NCI-H2081 (cell line): Measurements from ENCODE around the gene HIPK2.
A peak's percentile ranks its signal among the peaks of the same experiment; 100 is the strongest.
"Not testable (repeated sequence)": the region's sequence is repeated elsewhere in the genome, so short reads cannot be mapped to it uniquely, and the experiment has no call there.

ENCODE experiments used
- DNase-seq, 2 experiments: peaks; one replicate each; lab custom pipeline; 2025; lab: John Stamatoyannopoulos, UW

HIPK2 gene

DNA sequence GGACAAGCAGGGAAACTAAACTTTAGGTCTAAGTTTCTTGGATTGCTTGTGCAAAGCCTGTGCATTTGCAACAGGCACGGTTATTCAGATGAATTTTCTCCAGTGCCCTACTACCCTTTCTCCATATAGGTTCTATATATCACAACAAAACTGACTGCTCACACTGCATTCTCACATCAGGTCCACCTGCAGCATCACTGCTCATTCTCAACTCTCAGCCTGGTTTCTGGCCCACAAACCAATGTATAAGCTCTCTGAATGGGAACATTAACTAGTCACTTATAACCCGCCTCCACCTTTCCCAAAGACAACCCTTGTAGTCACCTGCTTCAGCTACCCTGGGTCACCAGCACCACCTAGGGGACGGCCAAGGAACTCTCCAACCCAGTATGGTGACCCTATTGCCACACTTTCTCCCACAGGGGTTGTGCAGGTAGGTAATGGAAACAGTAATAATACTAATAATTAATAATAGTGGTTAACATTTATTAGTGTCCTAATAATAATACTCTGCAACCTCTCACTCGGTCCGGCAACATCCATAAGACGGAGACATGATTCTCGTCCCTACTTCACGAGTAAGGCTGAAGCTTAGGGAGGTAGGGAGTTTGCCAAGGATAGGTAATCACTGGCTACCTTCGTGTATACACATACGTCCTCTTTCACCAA lies 157.0 kb downstream of the HIPK2 start:
- peak; percentile 32 to 48 for DNase-seq

- no peak for DNase-seq
These were observed 158.5 kb downstream of the HIPK2 start for GRCh38 chr7:139619367-139619657.

GRCh38 chr7:139618482-139619366 lies 159.1 kb downstream of the HIPK2 start:
- peak; percentile 29 to 34 for DNase-seq

GRCh38 chr7:139617074-139617473 lies 160.7 kb downstream of the HIPK2 start:
- DNase-seq, result no peak

DNA sequence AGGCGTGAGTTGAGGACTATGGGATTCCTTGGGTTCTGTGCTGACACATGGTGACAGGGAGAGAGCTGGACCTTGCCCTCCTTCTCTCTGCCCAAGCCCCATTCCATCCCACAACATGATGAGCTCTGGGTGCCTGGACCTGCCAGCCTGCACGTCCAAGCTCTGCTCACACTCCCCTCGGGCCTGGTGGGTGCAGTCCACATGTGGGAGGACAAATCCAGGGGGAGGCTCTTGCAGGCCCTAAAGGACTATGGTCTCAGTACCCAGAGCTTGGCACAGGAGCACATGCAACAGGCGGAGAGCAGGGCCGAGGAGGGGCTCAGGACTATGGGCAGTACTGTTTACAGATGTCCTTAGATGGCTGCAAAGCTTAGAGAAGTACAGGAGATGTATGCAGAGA lies 162.9 kb downstream of the HIPK2 start:
- DNase-seq, result no peak

DNA sequence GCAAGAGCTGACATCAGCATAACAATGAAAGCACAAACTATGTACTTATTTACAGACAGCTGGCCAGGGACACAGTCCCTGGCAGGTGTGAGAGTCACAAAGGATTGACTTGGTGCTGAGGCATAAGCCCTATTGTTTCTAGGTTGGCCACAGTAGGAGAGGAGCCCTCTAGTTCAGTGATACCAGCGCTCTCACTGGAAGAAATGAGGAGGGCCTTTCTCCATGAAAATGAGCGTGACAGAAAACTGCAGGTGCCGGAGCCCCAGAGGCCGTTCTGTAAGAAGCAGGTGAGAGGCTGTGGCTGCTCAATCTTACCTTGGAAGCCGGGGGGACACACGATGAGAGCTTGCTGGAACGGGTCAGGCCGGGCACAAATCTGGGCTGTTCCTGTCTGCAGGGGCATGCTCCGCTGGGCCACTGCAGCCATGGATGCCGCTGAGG lies 163.8 kb downstream of the HIPK2 start:
- DNase-seq, result peak; percentile 61 to 83

GRCh38 chr7:139611556-139611955 lies 166.2 kb downstream of the HIPK2 start:
- not testable (repeated sequence) for DNase-seq

- DNase-seq, result no peak
These were observed 167.2 kb downstream of the HIPK2 start for GRCh38 chr7:139610595-139610994.

- DNase-seq, result no peak
These were observed 173.9 kb downstream of the HIPK2 start for GRCh38 chr7:139603896-139604295.

DNA sequence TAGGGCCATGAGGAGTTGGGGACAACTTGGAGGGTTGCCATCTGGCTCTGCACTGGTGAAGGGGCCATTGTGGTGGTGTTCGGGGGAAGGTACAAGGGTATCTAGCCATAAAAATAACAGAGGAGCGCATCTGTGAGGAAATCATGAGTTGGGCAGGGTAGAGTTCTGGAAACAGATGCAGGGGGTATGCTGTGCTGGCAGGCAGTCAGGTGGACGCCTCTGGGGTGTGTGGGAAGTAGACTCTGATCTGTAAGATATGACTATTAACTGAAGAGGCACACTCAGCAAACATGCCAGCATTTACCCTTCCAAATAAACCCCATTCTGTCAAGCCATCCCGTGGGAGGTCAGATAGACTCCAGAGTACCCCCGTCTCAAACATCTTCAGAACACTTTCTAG lies 174.5 kb downstream of the HIPK2 start:
- no peak for DNase-seq

DNA sequence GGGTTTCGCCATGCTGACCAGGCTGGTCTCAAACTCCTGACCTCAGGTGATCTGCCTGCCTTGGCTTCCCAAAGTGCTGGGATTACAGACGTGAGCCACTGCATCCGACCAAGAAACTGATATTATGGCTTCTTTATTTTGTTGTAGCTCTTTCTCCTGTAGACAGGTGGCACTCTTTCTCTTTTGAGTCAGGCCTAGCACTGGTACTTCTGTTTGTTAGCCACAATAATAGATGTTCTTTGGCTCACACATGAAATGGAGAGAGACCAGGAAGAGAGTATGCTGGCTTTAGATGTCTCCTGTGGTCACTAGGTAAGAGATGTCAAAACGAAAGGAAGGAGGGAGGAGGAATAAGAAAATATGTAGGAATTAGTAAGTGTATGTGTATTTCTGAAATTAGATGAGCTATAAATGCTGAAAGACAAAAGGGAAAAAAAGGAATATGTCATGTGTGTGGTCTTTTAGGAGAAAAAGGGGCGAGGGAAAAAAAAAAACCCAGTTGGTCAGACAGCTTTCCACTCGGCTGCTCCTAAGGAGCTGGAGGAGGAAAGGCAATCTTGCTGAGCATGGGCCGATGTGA lies 175.6 kb downstream of the HIPK2 start:
- DNase-seq, result peak; percentile 22 to 45

GRCh38 chr7:139601176-139601575 lies 176.6 kb downstream of the HIPK2 start:
- DNase-seq, result no peak

DNA sequence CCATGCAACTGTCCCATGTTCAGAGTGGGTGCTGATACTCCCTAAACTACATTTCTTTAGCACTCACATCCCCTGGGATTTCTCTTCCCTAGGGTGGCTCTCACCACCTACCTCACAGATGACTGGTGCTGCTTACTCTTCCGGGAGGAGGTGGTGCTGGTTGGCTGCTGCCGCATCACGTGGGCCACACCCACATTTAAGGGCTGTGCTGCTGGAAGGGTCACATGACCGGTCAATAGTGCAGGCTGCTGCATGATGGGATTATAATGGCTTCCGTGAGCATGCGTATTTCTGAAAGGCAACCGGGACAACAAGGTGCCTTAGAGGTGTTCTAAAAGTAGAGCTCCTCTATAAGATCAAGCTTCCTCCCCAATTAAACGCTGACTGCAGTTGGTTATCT lies 177.5 kb downstream of the HIPK2 start:
- DNase-seq, result no peak

DNA sequence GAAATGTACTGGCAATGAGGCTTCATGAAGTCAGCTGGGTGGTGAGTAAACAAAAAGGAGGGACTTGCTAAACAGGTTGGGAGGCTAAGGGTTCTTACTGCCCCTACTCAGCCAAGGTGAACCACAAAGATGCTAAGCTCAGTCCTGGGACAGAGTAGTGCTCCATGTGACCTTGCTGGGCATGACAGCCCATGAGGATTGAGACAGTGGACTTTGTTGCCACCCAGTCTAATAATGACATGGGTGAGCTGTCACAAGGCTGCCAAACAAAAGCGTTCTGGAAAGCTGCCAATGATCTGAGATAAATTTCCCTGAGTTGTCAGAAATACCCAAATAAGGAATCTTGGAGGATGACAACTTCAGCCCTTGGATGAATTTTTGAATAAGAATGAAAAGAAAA lies 179.2 kb downstream of the HIPK2 start:
- DNase-seq, result peak; percentile 20 to 73

- DNase-seq, result no peak
These were observed 180.8 kb downstream of the HIPK2 start for GRCh38 chr7:139597028-139597427.

- no peak for DNase-seq
These were observed 181.2 kb downstream of the HIPK2 start for GRCh38 chr7:139596626-139597025.

DNA sequence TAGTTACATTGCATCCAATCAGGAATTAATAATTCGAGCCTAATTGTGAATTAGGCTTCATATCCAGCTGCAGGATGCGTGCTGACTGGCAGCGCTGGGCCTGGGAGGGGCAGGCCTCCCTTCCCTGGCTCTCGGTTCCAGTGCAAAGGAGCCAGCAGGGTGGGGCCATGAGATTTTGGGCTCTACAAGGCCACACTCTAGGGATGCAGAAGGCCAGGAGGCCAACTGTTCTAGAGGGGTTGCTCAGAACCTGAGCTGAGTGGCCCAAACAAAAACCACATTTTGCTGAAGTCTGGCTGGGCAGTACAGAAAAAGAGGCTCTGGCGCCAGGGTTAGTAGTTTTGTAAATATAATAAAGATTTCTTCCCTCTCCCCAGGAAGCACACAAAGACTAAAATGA lies 182.0 kb downstream of the HIPK2 start:
- DNase-seq, result no peak

- DNase-seq, result no peak
These were observed 182.8 kb downstream of the HIPK2 start for GRCh38 chr7:139594911-139595476.

DNA sequence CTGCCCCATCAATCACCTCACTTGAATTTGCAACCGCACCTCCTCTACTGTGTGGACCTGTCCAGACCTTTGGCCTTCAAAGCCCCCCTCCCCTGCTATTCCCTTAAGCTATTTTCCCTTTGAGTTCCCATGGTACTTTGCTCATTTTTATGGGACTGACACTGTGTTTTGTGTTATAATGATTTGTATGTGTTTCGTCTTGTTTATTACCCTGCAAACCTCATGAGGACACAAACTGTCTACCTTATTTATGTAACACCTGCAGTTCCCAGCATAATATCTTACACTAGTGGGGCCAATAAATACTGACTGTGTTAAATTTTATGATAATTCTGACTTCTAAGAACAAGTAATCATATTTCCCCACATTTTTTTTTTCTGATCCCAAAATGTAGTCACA lies 183.7 kb downstream of the HIPK2 start:
- DNase-seq, result no peak

DNA sequence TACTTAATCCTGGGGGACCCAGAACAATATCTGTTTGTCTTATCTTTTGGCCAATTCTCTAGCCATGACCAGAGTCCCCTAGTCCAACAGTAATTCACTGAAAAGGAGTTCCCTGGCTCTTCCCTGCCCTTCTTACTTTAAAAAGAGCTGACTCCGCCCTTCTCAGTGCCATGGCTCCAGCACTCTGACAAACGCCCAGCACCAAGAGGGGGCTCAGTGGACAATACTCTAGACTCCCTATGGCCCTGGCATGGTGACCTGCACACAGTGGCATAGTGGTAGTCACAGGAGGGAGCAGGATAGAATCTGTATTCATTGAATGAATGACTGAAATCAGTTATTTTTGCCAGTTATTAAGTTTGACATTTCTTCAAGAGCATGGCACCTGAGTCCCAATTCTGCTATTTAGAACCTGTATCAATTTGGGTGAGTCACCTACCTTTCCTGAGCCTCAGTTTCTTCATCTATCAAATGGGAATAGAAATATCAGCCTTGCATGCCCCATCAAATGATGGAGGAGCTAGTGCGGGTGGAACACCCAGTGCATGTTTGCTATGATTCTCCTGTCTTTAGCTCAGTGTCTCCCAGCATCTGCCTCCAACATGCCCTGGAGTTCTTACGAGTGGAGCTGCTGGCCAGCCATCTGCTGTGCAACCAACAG lies 184.9 kb downstream of the HIPK2 start:
- DNase-seq, result no peak

DNA sequence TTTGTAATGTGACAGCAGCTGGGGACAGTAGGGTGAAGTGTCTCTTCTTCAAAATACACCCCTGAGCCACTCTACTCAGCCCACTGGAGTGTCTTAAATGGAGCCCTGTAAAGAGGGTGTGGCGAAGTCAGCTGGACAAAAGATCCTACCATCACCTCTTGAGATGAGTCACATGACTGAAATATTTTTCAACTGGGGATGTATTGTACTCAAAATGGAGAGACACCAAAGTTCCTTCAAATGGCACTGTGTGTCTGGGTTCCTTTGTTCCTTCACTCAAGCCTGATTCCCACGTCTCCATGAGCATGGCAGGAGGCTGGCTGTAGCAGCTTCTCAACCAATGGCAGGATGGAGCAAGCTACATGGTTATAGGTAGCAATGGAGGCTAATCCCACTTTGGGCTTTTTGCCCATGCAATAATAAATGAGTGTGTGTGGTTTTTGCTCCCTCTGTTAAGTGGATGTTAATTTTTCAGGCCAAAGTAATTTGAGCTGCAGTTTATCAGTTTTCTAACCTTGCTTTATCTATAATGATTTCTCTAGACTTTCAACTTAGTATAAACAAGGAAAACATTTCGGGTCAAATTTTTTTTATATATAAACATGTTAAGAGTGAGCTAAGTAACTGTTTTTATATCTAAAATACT lies 186.1 kb downstream of the HIPK2 start:
- no peak for DNase-seq

- no peak for DNase-seq
These were observed 188.3 kb downstream of the HIPK2 start for GRCh38 chr7:139589474-139589873.
